GM12892 (cell line): ENCODE measurements around the gene MTRFR.

Source experiments
- POLR2A ChIP-seq: IDR thresholded peaks from 2 replicates; pipeline ENCODE4 v1.6.1; 2011; ENCODE audit warnings: low read depth, low read length, control low read depth
- POLR2AphosphoS5 ChIP-seq: IDR thresholded peaks from 2 replicates; pipeline ENCODE4 v1.6.1; 2011; ENCODE audit warnings: low read depth, low read length, control low read depth
- TAF1 ChIP-seq: IDR thresholded peaks from 2 replicates; pipeline ENCODE4 v1.6.1; 2011; ENCODE audit warnings: low read depth, mild to moderate bottlenecking, control low read depth, low read length, borderline replicate concordance

DNA sequence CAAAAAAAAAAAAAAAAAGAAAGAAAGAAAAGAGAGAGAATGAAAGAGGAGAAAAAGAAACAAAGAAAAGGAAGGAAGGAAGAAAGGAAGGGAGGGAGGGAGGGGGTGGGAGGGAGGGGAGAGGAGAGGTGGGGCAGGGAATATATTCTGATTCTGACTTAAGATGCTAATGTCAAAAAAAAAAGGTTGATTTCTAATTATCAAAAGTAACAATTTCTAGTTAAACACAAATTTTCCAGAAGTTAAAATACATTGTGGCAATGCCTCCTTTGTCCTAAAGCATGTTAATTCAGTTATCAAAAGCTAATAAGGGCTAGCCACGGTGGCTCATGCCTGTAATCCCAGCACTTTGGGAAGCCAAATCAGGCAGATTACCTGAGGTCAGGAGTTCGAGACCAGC is 7.8 kb upstream of the MTRFR start:
- TF ChIP-seq POLR2A (no peak), POLR2AphosphoS5 (no peak), TAF1 (no peak)
